A549 (cell line): ENCODE data around the gene NKD1.

Experiments used
- CEBPB ChIP-seq, 2 experiments: fragments of >200 bp in 1 of 2; sonication (Bioruptor Twin) in 1 of 2; formaldehyde crosslinking in 1 of 2; IDR thresholded peaks; 2 replicates each; pipeline ENCODE4 v1.6.1; 2012 to 2016
- CHD2 ChIP-seq: fragments of 150-350 bp; IDR thresholded peaks from 2 replicates; pipeline ENCODE4 v1.6.1; 2014; ENCODE audit warnings: low read length; ENCODE audit not compliant: partially characterized antibody
- EP300 ChIP-seq, 2 experiments: fragments of >200 bp; sonication (Bioruptor Twin); formaldehyde crosslinking; IDR thresholded peaks; 2 replicates in 1 of 2; 3 replicates in 1 of 2; pipeline ENCODE4 v1.6.1; 2016 to 2017
- HDAC2 ChIP-seq: fragments of 200-600 bp; sonication (generic); IDR thresholded peaks from 2 replicates; pipeline ENCODE4 v1.6.1; 2016
- MYC ChIP-seq: IDR thresholded peaks from 2 replicates; pipeline ENCODE4 v1.6.1; 2012; ENCODE audit warnings: mild to moderate bottlenecking, inconsistent platforms, low read length, improper control_type of control experiment, borderline replicate concordance
- POLR2A ChIP-seq: IDR thresholded peaks from 2 replicates; pipeline ENCODE4 v1.6.1; 2012; ENCODE audit warnings: mild to moderate bottlenecking, low read length
- RAD21 ChIP-seq, 2 experiments: fragments of >200 bp in 1 of 2; sonication (Bioruptor Twin) in 1 of 2; formaldehyde crosslinking in 1 of 2; IDR thresholded peaks in 1 of 2; conservative IDR thresholded peaks in 1 of 2; 2 replicates in 1 of 2; 3 replicates in 1 of 2; pipeline ENCODE4 v1.6.1; 2012 to 2018; ENCODE audit warnings: inconsistent platforms in 1 of 2
- RFX5 ChIP-seq: fragments of 450-650 bp; IDR thresholded peaks from 2 replicates; pipeline ENCODE4 v1.7.1; 2014; ENCODE audit warnings: antibody characterized with exemption, mild to moderate bottlenecking, moderate library complexity
- ZC3H11A ChIP-seq: fragments of 450-650 bp; IDR thresholded peaks from 2 replicates; pipeline ENCODE4 v1.6.1; 2014; ENCODE audit warnings: antibody characterized with exemption, mild to moderate bottlenecking
- TF ChIP-seq, protein P1 (sequence below): fragments of >200 bp; sonication (Bioruptor Twin); formaldehyde crosslinking; IDR thresholded peaks from 3 replicates; pipeline ENCODE4 v1.5.1; 2016
- TF ChIP-seq, protein P2 (sequence below): IDR thresholded peaks from 2 replicates; pipeline ENCODE4 v1.6.1; 2012
- TF ChIP-seq, protein P3 (sequence below): fragments of 450-650 bp; IDR thresholded peaks from 2 replicates; pipeline ENCODE4 v1.6.1; 2014; ENCODE audit warnings: antibody characterized with exemption

DNA sequence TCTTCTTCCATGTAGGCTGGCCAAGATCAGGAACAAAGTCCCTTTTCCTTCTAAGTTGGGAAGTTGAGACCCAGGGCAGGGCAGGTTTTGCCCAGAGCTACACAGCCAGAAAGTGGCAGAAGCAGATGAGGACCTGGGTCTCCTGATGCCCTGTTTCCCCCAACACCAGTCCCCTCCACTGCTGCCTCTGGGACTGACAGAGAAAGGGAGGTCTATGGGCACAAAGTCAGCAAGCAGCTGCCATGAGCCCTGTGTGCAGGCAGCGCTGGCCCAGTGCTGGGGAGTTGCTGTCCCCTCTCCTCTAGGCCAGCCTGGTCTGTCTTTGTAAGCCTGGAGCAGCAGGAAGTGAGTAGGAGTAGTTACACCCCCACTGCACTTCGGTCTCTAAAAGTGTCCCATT lies 46.9 kb upstream of the NKD1 start:
- TF ChIP-seq CHD2 (no peak), RAD21 (conservative IDR thresholded peaks at IDR 0.05 in 1 of 2, IDR thresholded peaks at IDR 0.05 in 1 of 2) (no peak), CEBPB (IDR thresholded peaks at IDR 0.05) (no peak), HDAC2 (no peak), ZC3H11A (no peak), RFX5 (no peak), POLR2A (no peak), EP300 (IDR thresholded peaks at IDR 0.05) (no peak), MYC (no peak)
- TF ChIP-seq, protein P1, sequence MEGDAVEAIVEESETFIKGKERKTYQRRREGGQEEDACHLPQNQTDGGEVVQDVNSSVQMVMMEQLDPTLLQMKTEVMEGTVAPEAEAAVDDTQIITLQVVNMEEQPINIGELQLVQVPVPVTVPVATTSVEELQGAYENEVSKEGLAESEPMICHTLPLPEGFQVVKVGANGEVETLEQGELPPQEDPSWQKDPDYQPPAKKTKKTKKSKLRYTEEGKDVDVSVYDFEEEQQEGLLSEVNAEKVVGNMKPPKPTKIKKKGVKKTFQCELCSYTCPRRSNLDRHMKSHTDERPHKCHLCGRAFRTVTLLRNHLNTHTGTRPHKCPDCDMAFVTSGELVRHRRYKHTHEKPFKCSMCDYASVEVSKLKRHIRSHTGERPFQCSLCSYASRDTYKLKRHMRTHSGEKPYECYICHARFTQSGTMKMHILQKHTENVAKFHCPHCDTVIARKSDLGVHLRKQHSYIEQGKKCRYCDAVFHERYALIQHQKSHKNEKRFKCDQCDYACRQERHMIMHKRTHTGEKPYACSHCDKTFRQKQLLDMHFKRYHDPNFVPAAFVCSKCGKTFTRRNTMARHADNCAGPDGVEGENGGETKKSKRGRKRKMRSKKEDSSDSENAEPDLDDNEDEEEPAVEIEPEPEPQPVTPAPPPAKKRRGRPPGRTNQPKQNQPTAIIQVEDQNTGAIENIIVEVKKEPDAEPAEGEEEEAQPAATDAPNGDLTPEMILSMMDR, result no peak
- TF ChIP-seq, protein P2, sequence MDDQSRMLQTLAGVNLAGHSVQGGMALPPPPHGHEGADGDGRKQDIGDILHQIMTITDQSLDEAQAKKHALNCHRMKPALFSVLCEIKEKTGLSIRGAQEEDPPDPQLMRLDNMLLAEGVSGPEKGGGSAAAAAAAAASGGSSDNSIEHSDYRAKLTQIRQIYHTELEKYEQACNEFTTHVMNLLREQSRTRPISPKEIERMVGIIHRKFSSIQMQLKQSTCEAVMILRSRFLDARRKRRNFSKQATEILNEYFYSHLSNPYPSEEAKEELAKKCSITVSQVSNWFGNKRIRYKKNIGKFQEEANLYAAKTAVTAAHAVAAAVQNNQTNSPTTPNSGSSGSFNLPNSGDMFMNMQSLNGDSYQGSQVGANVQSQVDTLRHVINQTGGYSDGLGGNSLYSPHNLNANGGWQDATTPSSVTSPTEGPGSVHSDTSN, result no peak
- TF ChIP-seq, protein P3, sequence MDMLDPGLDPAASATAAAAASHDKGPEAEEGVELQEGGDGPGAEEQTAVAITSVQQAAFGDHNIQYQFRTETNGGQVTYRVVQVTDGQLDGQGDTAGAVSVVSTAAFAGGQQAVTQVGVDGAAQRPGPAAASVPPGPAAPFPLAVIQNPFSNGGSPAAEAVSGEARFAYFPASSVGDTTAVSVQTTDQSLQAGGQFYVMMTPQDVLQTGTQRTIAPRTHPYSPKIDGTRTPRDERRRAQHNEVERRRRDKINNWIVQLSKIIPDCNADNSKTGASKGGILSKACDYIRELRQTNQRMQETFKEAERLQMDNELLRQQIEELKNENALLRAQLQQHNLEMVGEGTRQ, result no peak
